DOHH2 (cell line): ENCODE measurements around the gene CFHR5.
"Not testable (repeated sequence)": the region's sequence is repeated elsewhere in the genome, so short reads cannot be mapped to it uniquely, and the experiment has no call there.

Experiments
- H3F3A ChIP-seq: fragments of 200-600 bp; sonication (generic), shearing (Covaris generic); 2 replicates; pipeline ENCODE4 v1.6.0; 2016; ENCODE audit warnings: antibody characterized with exemption, mild to moderate bottlenecking; ENCODE audit not compliant: control insufficient read depth, insufficient read depth
- H3K27ac ChIP-seq: fragments of 200-600 bp; sonication (generic); 2 replicates; pipeline ENCODE4 v1.5.1; 2014; ENCODE audit warnings: low read depth, mild to moderate bottlenecking, low read length, moderate library complexity
- H3K27me3 ChIP-seq: fragments of 200-600 bp; sonication (generic); 2 replicates; pipeline ENCODE4 v1.6.1; 2014; ENCODE audit warnings: mild to moderate bottlenecking, low read length, mixed read lengths; ENCODE audit not compliant: control insufficient read depth
- H3K36me3 ChIP-seq: fragments of 200-600 bp; sonication (generic); 2 replicates; pipeline ENCODE4 v1.6.1; 2014; ENCODE audit warnings: mild to moderate bottlenecking, low read length, moderate library complexity, mixed read lengths; ENCODE audit not compliant: control insufficient read depth
- H3K4me1 ChIP-seq: fragments of 200-600 bp; sonication (generic); 2 replicates; pipeline ENCODE4 v1.6.1; 2014; ENCODE audit warnings: mild to moderate bottlenecking, low read length, mixed read lengths; ENCODE audit not compliant: control insufficient read depth
- H3K4me2 ChIP-seq: fragments of 200-600 bp; sonication (generic); 2 replicates; pipeline ENCODE4 v1.6.0; 2014; ENCODE audit warnings: mild to moderate bottlenecking, low read length, moderate library complexity
- H3K4me3 ChIP-seq: fragments of 200-600 bp; sonication (generic); 2 replicates; pipeline ENCODE4 v1.5.1; 2014; ENCODE audit warnings: mild to moderate bottlenecking, low read length, mixed read lengths
- H3K79me2 ChIP-seq: fragments of 200-600 bp; sonication (generic); 2 replicates; pipeline ENCODE4 v1.6.1; 2014; ENCODE audit warnings: mild to moderate bottlenecking, low read length, mixed read lengths; ENCODE audit not compliant: control insufficient read depth
- H3K9me2 ChIP-seq: fragments of 200-600 bp; sonication (generic); replicated peaks from 2 replicates; pipeline ENCODE4 v1.6.1; 2014; ENCODE audit warnings: mild to moderate bottlenecking, low read length, mixed read lengths; ENCODE audit not compliant: control insufficient read depth
- H3K9me3 ChIP-seq: fragments of 200-600 bp; sonication (generic); 2 replicates; pipeline ENCODE4 v1.6.1; 2014; ENCODE audit warnings: antibody characterized with exemption, low read length, mixed read lengths; ENCODE audit not compliant: control insufficient read depth, insufficient read depth
- H4K20me1 ChIP-seq: fragments of 200-600 bp; sonication (generic); 2 replicates; pipeline ENCODE4 v1.6.0; 2014; ENCODE audit warnings: low read depth, mild to moderate bottlenecking, antibody characterized with exemption, low read length, moderate library complexity; ENCODE audit not compliant: control insufficient read depth, insufficient read depth
- EZH2phosphoT487 ChIP-seq: fragments of 200-600 bp; sonication (generic); IDR thresholded peaks from 2 replicates; pipeline ENCODE4 v1.6.1; 2017; ENCODE audit warnings: borderline replicate concordance, mild to moderate bottlenecking, antibody characterized with exemption, low read length, moderate library complexity, mixed read lengths
- TF ChIP-seq, protein P1 (sequence below): fragments of 200-600 bp; sonication (generic); IDR thresholded peaks from one replicate; pipeline ENCODE4 v1.5.1; 2014; ENCODE audit warnings: antibody characterized with exemption, mild to moderate bottlenecking, low read depth, low read length; ENCODE audit not compliant: poor library complexity, severe bottlenecking

Gene CFHR5

DNA sequence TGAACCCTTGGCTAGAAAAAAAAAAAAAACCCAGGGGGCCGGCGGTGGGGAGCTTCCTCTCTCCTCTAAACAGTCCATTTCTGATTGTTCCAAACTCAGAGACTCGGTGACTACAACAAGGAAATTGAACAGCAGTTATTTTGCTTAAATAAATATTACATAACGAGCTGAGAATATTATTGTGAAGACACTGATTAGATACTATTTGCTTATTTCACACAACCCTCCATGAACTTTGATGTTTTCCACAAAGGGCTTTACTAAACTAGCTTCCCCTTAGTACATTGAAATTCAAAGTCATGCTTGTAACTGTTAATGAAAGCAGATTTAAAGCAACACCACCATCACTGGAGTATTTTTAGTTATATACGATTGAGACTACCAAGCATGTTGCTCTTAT lies at the start of gene CFHR5:
TSS of gene CFHR5 (plus strand) at position 279 of the 400 bp plus-strand sequence. CDS start at position 388, 109 bp downstream.
- TF ChIP-seq, protein P1, sequence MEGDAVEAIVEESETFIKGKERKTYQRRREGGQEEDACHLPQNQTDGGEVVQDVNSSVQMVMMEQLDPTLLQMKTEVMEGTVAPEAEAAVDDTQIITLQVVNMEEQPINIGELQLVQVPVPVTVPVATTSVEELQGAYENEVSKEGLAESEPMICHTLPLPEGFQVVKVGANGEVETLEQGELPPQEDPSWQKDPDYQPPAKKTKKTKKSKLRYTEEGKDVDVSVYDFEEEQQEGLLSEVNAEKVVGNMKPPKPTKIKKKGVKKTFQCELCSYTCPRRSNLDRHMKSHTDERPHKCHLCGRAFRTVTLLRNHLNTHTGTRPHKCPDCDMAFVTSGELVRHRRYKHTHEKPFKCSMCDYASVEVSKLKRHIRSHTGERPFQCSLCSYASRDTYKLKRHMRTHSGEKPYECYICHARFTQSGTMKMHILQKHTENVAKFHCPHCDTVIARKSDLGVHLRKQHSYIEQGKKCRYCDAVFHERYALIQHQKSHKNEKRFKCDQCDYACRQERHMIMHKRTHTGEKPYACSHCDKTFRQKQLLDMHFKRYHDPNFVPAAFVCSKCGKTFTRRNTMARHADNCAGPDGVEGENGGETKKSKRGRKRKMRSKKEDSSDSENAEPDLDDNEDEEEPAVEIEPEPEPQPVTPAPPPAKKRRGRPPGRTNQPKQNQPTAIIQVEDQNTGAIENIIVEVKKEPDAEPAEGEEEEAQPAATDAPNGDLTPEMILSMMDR = no peak
- no peak for TF ChIP-seq EZH2phosphoT487
- no peaks in the 10 kb centered on the region for H3K9me2 ChIP-seq
- H4K20me1 ChIP-seq = no peaks in the 10 kb centered on the region
- H3K79me2 ChIP-seq = no peaks in the 10 kb centered on the region
- no peak within 1 kb of the TSS for H3K27ac ChIP-seq
- H3F3A ChIP-seq = no peaks in the 10 kb centered on the region
- H3K27me3 ChIP-seq = no peaks in the 10 kb centered on the region
- H3K36me3 ChIP-seq = no peaks in the 10 kb centered on the region
- no peak within 1 kb of the TSS for H3K4me3 ChIP-seq
- no peaks in the 10 kb centered on the region for H3K4me1 ChIP-seq
- no peaks in the 10 kb centered on the region for H3K9me3 ChIP-seq
- no peak within 1 kb of the TSS for H3K4me2 ChIP-seq

DNA sequence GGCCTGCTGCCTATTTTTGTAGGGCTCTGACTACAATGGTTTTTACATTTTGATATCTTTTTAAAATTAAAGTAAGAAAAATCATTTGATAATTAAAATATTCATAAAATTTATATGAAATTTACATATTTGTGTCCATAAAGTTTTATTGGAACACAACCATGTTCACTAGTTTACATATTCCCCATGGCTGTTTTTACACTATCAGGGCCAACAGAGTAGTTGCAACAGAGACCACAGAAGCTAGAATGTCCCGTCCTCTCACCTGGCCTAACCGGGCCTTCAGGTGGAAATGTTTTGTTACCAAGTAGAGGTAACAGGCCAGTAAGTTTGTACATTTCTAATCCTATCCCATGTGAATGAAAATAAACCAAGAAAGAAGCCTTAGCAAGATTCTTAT lies 44.5 kb upstream of the CFHR5 start:
- H3K4me1 ChIP-seq, H3K27ac ChIP-seq, H3K79me2 ChIP-seq, H3K4me2 ChIP-seq, H3K4me3 ChIP-seq, H3K9me3 ChIP-seq, H3K27me3 ChIP-seq, H4K20me1 ChIP-seq, H3K36me3 ChIP-seq, H3K9me2 ChIP-seq, H3F3A ChIP-seq: not testable (repeated sequence)

DNA sequence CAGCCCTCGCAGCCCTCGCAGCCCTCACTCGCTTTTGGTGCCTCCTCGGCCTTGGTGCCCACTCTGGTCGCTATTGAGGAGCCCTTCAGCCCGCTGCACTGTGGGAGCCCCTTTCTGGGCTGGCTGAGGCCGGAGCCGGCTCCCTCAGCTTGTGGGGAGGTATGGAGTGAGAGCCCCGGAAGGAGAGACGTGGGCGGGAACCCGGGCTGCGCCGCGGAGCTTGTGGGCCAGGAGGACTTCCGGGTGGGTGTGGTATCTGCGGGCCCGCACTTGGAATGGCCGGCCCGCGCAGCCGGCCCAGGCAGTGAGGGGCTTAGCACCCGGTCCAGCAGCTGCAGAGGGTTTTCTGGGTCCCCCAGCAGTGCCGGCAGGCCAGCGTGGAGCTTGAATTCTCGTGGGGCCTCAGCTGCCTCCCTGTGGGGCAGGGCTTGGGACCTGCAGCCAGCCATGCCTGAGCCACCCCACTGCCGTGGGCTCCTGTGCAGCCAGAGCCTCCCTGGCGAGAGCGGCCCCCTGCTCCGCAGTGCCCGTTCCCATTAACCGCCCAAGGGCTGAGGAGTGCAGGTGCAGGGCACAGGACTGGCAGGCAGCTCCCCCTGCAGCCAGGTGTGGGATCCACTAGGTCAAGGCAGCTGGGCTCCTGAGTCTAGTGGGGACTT lies 43.7 kb upstream of the CFHR5 start:
- H3K4me1 ChIP-seq = no peaks in the 10 kb centered on the region
- no peak overlapping the region for H3K4me2 ChIP-seq
- H3K27me3 ChIP-seq = no peaks in the 10 kb centered on the region
- H3K9me3 ChIP-seq = no peaks in the 10 kb centered on the region
- H3K9me2 ChIP-seq = no peaks in the 10 kb centered on the region
- no peaks in the 10 kb centered on the region for H3K79me2 ChIP-seq
- H3F3A ChIP-seq = no peaks in the 10 kb centered on the region
- H4K20me1 ChIP-seq = no peaks in the 10 kb centered on the region
- H3K4me3 ChIP-seq = no peak overlapping the region
- no peak for TF ChIP-seq EZH2phosphoT487
- TF ChIP-seq, protein P1 = no peak
- H3K36me3 ChIP-seq = no peaks in the 10 kb centered on the region
- H3K27ac ChIP-seq = no peak overlapping the region

DNA sequence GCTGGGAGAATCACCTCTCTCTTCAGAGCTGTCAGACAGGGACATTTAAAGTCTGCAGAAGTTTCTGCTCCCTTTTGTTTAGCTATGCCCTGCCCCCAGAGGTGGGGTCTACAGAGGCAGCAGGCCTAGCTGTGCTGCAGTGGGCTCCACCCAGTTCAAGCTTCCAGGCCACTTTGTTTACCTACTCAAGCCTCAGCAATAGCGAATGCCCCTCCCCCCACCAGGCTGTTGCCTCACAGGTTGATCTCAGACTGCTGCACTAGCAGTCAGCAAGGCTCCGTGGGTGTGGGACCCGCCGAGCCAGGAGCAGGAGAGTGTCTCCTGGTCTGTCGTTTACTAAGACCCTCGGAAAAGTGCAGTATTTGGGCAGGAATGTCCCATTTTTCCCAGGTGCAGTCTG lies 35.9 kb upstream of the CFHR5 start:
- H3K27me3 ChIP-seq, H3K4me1 ChIP-seq, H3K79me2 ChIP-seq, H3K9me3 ChIP-seq, H4K20me1 ChIP-seq, H3K36me3 ChIP-seq, H3K9me2 ChIP-seq, H3K27ac ChIP-seq, H3K4me3 ChIP-seq, H3K4me2 ChIP-seq, H3F3A ChIP-seq: not testable (repeated sequence)

DNA sequence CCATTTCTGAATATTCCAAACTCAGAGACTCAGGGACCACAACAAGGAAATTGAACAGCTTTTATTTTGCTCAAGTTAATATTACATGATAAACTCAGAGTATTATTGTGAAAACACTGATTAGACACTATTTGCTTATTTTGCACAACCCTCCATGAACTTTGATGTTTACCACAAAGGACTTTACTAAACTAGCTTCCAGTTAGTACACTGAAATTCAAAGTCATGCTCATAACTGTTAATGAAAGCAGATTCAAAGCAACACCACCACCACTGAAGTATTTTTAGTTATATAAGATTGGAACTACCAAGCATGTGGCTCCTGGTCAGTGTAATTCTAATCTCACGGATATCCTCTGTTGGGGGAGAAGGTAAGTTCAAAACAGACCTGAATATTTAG lies 33.8 kb upstream of the CFHR5 start, which contains the start of gene CFHR2:
TSS of gene CFHR2 (plus strand) at position 171 of the 400 bp plus-strand sequence. CDS start at position 314, 143 bp downstream.
- not testable (repeated sequence) for H3K9me3 ChIP-seq, H3F3A ChIP-seq

More for the DNA sequence above, 33.8 kb upstream of the CFHR5 start, which contains the start of gene CFHR2:
- H3K4me1 ChIP-seq, H3K36me3 ChIP-seq, H3K27ac ChIP-seq, H3K27me3 ChIP-seq, H3K79me2 ChIP-seq, H3K4me2 ChIP-seq, H3K4me3 ChIP-seq, H3K9me2 ChIP-seq, H4K20me1 ChIP-seq: not testable (repeated sequence)
